Mucosa of rectum (tissue), 2 donors: ENCODE measurements around the gene ZNF232.
"Not testable (repeated sequence)": the region's sequence is repeated elsewhere in the genome, so short reads cannot be mapped to it uniquely, and the experiment has no call there.

ENCODE experiments used
- H3K27ac ChIP-seq, 2 donors: one replicate each; pipeline ENCODE4 v1.7.0; 2013; ENCODE audit warnings: inconsistent platforms in 2 of 2, low read depth in 2 of 2, low read length in 2 of 2
- H3K27me3 ChIP-seq, 2 donors: one replicate each; pipeline ENCODE4 v1.7.0; 2013; ENCODE audit warnings: low read length in 2 of 2; ENCODE audit not compliant: control insufficient read depth in 2 of 2, insufficient read depth in 2 of 2
- H3K36me3 ChIP-seq, 2 donors: one replicate each; pipeline ENCODE4 v1.7.0; 2013; ENCODE audit warnings: low read length in 2 of 2; ENCODE audit not compliant: control insufficient read depth in 2 of 2, insufficient read depth in 2 of 2
- H3K4me1 ChIP-seq, 2 donors: one replicate each; pipeline ENCODE4 v1.7.0; 2013; ENCODE audit warnings: low read length in 2 of 2, mild to moderate bottlenecking in 1 of 2; ENCODE audit not compliant: control insufficient read depth in 2 of 2, insufficient read depth in 2 of 2
- H3K4me3 ChIP-seq, 2 donors: one replicate each; pipeline ENCODE4 v1.7.0; 2013; ENCODE audit warnings: low read length in 2 of 2
- H3K9ac ChIP-seq, 2 donors: one replicate each; pipeline ENCODE4 v1.7.0; 2013; ENCODE audit warnings: low read length in 2 of 2, low read depth in 1 of 2, mild to moderate bottlenecking in 1 of 2
- H3K9me3 ChIP-seq, 2 donors: one replicate each; pipeline ENCODE4 v1.7.0; 2013; ENCODE audit warnings: low read length in 2 of 2; ENCODE audit not compliant: control insufficient read depth in 2 of 2
- donor health status: healthy.
- donor health status: Normal muscosa, but diverticular disease.

Gene ZNF232

DNA sequence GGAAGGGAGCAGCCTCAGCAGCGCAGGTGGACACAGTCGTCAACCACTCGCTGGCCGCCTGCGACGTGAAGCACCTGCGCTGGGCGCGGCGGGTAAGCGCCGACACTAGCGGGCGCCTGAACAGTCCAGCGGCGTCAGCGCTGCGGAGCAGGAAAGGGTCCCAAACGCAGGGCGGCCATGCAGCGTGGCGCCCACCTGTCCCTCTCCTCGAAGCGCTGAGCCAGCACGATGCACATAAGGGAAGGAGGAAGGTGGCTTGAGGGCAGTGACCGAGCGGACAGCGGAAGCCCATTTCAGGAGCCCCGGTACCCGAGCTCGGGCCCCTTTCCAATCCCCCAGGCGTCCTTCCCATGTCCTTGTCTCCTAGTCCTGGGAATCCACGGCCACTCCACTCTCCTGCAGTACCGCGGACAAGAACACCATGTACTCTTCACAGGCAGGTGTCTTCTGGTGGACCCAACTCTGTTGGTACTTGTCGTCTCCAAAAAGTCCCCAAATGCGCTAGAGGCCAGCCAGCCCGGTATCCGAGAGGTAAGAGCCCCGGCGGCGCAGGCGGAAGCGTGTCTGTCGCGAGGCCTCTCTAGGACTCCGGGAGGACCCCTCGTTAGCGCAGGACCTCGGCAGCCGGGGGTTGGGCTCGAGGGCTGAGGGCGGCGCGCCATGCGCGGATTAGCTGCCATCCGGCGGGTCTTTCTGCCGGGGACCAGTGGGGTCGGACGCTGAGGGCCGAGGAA, 14.4 kb downstream of the ZNF232 start:
- Histone ChIP-seq H3K9ac (no peak overlapping the region), H3K4me3 (peak overlapping the region; percentile 63 to 64), H3K4me1 (peaks cover 0 to 3% of the 10 kb centered on the region in 2 donors), H3K27ac (peak overlapping the region in 1 of 2 donors; percentile 11), H3K27me3 (no peaks in the 10 kb centered on the region), H3K9me3 (peaks cover 34 to 36% of the 10 kb centered on the region in 2 donors), H3K36me3 (peaks cover 3% of the 10 kb centered on the region in 2 donors)

DNA sequence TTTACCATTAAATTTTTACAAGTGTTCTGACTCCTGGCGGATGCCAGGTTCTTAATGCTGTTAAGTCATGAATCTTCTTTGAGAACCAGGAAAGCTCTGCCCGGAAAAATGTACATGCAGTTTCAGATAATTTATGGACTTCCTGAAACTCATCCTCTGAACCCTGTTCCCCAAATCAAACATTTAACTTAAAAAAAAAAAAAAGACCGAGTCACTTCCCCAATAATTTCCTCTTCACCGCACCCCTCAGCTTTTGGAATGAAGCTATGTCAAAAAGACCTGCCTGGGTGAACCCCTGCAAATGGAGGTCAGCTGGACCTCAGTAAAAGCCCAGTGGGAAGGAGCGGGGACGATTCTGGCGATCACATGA, 15.0 kb downstream of the ZNF232 start:
- Histone ChIP-seq H3K4me1 (peaks cover 0 to 3% of the 10 kb centered on the region in 2 donors), H3K36me3 (peaks cover 8 to 9% of the 10 kb centered on the region in 2 donors), H3K9ac (no peak overlapping the region), H3K27ac (no peak overlapping the region), H3K27me3 (no peaks in the 10 kb centered on the region), H3K4me3 (peak overlapping the region; percentile 63 to 64), H3K9me3 (peaks cover 39 to 41% of the 10 kb centered on the region in 2 donors)

DNA sequence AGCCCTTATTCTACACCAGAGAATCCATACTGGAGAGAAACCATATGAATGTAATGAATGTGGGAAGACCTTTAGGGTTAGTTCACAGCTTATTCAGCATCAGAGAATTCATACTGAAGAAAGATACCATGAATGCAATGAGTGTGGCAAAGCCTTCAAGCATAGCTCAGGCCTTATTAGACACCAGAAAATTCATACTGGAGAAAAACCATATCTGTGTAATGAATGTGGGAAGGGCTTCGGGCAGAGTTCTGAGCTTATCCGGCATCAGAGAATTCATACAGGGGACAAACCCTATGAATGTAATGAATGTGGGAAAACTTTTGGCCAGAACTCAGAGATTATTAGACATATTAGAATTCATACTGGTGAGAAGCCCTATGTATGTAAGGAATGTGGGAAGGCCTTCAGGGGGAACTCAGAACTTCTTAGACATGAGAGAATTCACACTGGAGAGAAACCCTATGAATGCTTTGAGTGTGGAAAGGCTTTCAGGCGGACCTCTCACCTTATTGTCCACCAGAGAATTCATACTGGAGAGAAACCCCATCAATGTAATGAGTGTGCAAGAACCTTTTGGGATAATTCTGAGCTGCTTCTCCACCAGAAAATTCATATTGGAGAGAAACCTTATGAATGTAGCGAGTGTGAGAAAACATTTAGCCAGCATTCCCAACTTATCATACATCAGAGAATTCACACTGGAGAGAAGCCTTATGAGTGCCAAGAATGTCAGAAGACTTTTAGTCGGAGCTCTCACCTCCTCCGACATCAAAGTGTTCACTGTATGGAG, 19.3 kb downstream of the ZNF232 start:
- Histone ChIP-seq H3K27ac (no peak overlapping the region), H3K9ac (no peak overlapping the region), H3K9me3 (peaks cover 62 to 74% of the 10 kb centered on the region in 2 donors), H3K4me3 (no peak overlapping the region), H3K4me1 (peaks cover 0 to 3% of the 10 kb centered on the region in 2 donors), H3K36me3 (peaks cover 41 to 49% of the 10 kb centered on the region in 2 donors), H3K27me3 (no peaks in the 10 kb centered on the region)

DNA sequence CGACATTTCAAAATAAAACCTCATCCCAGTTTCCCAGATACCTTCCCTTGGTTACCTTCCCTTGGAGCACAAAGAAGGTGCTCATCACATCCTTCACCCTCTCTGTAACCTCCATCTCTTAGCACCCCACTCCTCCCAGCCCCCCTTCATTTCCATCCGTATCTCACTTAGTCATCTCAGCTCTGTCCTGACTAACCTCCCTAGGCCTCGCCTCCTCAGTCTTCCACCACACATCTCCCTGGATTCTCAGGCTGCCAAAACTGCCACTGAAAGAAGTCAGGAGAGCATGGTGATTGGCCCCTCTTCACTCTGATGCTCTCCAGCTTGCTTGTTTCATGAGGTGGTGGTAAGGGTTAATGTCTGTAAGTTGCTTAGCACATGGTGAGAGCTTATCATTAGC, 31.1 kb downstream of the ZNF232 start:
- Histone ChIP-seq H3K9me3 (peaks cover 6 to 7% of the 10 kb centered on the region in 2 donors), H3K36me3 (peaks cover under 1 to 22% of the 10 kb centered on the region in 2 donors), H3K4me3 (no peak overlapping the region), H3K4me1 (peaks cover 8 to 12% of the 10 kb centered on the region in 2 donors), H3K9ac (no peak overlapping the region), H3K27ac (no peak overlapping the region), H3K27me3 (no peaks in the 10 kb centered on the region)

DNA sequence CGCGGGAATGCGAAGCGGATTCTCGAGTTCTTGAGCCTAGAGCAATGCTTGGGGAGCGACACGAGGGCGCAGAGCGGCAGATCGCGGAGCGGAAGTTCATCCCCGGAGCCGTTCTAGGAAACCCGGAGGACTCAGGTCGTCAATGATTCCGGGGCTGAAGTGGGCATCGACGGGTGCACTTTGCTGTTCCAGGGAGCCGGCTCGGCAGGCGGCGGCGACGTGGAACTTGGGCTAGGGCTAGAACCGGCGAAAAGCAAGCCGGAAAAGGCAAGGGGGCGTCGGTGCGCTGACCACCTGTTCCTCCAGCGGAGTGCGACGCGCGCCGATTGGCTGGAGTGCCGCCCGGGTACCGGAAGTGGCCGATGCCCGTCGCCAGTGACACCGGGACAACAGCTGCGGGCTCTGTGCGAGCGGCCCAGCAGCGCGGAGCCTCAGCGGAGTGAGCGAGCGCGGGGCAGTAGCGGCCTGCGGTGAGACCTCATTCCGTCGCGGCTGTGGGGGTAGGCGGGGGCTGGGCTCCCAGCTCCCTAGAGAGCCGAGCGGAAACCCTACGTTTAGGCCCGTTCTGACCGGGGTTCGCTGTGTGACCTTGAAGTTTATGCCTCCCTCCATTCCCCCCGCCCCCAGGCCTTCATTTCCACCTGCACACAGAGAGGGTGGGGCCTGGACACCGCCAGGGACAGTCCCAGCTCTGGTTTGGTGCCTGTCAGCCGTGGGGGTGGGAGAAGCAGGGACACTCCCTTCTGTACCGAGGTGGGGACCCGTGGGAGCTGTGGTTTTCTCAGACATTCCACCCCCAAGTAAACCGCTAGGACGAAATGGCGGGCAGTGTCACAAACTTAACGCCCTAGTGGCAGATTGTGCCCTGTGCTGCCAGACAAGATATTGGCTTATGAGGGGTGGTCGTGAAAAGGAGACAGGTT, 33.3 kb downstream of the ZNF232 start, which contains the start of gene ZFP3:
Gene ZFP3 (plus strand): TSS at position 362 of the 923 bp plus-strand sequence. CDS start 13,038 bp downstream, outside the sequence.
- Histone ChIP-seq H3K9ac (peak within 1 kb of the TSS; percentile 77 to 89), H3K27me3 (no peaks in the 10 kb centered on the region), H3K4me3 (peak within 1 kb of the TSS; percentile 91 to 97), H3K36me3 (peaks cover 0 to 13% of the 10 kb centered on the region in 2 donors), H3K9me3 (peaks cover 2 to 3% of the 10 kb centered on the region in 2 donors), H3K4me1 (peaks cover 8 to 12% of the 10 kb centered on the region in 2 donors), H3K27ac (peak within 1 kb of the TSS; percentile 88 to 90)

DNA sequence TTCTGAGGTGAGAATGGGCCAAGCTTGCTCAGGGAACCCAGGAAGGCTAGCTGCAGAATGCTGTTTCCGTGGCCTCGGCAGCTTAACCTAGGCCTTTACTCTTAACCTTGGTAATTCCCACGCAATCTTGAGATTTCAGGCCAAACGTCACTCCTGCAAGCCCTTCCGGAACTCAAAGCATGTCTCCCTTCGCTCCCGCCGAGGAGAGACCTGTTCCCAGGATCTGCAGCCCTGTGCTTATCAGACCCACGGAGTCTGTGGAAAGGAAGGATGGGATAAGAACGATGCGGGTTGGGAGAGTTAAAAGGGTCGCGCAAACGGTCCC, 33.9 kb downstream of the ZNF232 start:
- peak overlapping the region; percentile 77 to 89 for H3K9ac ChIP-seq

DNA sequence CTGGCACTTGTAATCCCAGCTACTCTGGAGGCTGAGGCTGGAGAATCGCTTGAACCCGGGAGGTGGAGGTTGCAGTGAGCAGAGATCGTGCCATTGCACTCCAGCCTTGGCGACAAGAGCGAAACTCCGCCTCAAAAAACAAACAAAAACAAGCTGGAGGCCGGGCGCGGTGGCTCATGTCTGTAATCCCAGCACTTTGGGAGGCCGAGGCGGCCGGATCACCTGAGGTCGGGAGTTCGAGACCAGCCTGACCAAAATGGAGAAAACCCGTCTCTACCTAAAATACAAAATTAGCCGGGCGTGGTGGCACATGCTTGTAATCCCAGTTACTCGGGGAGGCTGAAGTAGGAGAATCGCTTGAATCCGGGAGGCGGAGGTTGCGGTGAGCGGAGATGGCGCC, 34.4 kb downstream of the ZNF232 start:
- H3K9me3 ChIP-seq, H3K9ac ChIP-seq, H3K36me3 ChIP-seq, H3K27me3 ChIP-seq: not testable (repeated sequence)
- peak overlapping the region in 1 of 2 donors; percentile 90 for H3K27ac ChIP-seq
- H3K4me3 ChIP-seq = peak overlapping the region; percentile 91 to 97
- peaks cover 8 to 12% of the 10 kb centered on the region in 2 donors for H3K4me1 ChIP-seq

More for the DNA sequence above, 33.9 kb downstream of the ZNF232 start:
- Histone ChIP-seq H3K9me3 (peaks cover 1 to 2% of the 10 kb centered on the region in 2 donors), H3K4me3 (peak overlapping the region; percentile 91 to 97), H3K4me1 (peaks cover 8 to 12% of the 10 kb centered on the region in 2 donors), H3K27me3 (no peaks in the 10 kb centered on the region), H3K36me3 (peaks cover 0 to 9% of the 10 kb centered on the region in 2 donors), H3K27ac (peak overlapping the region; percentile 88 to 90)

DNA sequence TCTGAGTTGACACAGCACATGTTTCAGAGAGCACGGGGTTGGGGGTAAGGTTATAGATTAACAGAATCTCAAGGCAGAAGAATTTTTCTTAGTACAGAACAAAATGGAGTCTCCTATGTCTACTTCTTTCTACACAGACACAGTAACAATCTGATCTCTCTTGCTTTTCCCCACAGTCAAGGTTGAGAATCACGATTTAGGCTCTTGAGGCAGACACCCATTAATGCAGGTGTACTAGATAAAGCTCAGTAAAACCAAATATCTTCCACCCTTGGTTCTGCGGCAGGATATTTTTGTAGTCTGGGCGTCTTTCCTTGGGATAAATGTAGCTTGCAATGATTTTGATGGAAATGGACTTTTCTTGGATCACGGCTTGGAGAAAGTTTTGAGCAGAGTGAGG, 36.2 kb downstream of the ZNF232 start:
- H3K9ac ChIP-seq, H3K27me3 ChIP-seq, H3K9me3 ChIP-seq, H3K27ac ChIP-seq, H3K36me3 ChIP-seq, H3K4me3 ChIP-seq: not testable (repeated sequence)
- peaks cover 8 to 12% of the 10 kb centered on the region in 2 donors for H3K4me1 ChIP-seq

DNA sequence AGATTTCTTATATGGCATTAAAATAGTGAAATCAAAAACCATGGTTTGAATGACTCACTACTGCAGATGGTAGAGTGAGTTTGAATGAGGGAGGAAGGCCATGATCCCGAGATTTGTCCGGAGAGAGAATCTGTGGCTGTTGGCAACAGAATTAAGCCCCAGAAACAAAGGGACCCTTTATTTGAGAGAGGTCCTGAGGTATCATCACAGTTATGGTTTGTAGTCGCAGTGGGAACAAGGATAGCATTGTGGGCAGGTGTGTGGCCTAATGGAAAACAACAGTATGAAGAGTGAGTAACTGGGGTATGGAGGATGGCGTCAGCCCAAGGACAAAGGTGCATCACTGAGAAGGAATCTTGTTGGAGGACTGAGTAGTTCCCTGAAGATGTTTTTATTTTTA, 42.0 kb downstream of the ZNF232 start:
- Histone ChIP-seq H3K4me1 (no peaks in the 10 kb centered on the region), H3K36me3 (no peaks in the 10 kb centered on the region), H3K9ac (no peak overlapping the region), H3K27ac (no peak overlapping the region), H3K27me3 (no peaks in the 10 kb centered on the region), H3K9me3 (no peaks in the 10 kb centered on the region), H3K4me3 (no peak overlapping the region)
